Central memory CD4-positive, alpha-beta T cell (primary cell): ENCODE measurements around the gene PRKCB.

ENCODE experiments used
- DNase-seq: peaks from one replicate; pipeline ENCODE4 v3.0.0; 2022

Gene PRKCB

GRCh38 chr16:23867566-23867965, 31.8 kb downstream of the PRKCB start:
- DNase-seq = no peak

GRCh38 chr16:23868136-23868535, 32.4 kb downstream of the PRKCB start:
- DNase-seq = no peak

GRCh38 chr16:23869052-23869451, 33.3 kb downstream of the PRKCB start:
- peak; percentile 9 for DNase-seq

GRCh38 chr16:23871924-23872323, 36.1 kb downstream of the PRKCB start:
- DNase-seq = no peak

- DNase-seq = no peak
Measured at GRCh38 chr16:23874613-23875294, 39.0 kb downstream of the PRKCB start.

GRCh38 chr16:23876256-23876896, 40.6 kb downstream of the PRKCB start:
- DNase-seq = no peak

- peak; percentile 11 for DNase-seq
Measured at GRCh38 chr16:23877107-23878070, 41.6 kb downstream of the PRKCB start.

- no peak for DNase-seq
Measured at GRCh38 chr16:23879735-23880373, 44.1 kb downstream of the PRKCB start.

GRCh38 chr16:23889189-23889588, 53.4 kb downstream of the PRKCB start:
- DNase-seq = no peak

- DNase-seq = no peak
Measured at GRCh38 chr16:23893986-23894385, 58.2 kb downstream of the PRKCB start.

GRCh38 chr16:23895052-23895451, 59.3 kb downstream of the PRKCB start:
- no peak for DNase-seq

- DNase-seq = no peak
Measured at GRCh38 chr16:23896832-23897821, 61.3 kb downstream of the PRKCB start.

GRCh38 chr16:23898682-23899430, 63.1 kb downstream of the PRKCB start:
- no peak for DNase-seq

- DNase-seq = no peak
Measured at GRCh38 chr16:23899869-23900268, 64.1 kb downstream of the PRKCB start.

GRCh38 chr16:23900480-23901177, 64.8 kb downstream of the PRKCB start:
- DNase-seq = no peak

- DNase-seq = no peak
Measured at GRCh38 chr16:23901178-23902033, 65.6 kb downstream of the PRKCB start.

GRCh38 chr16:23902034-23902747, 66.4 kb downstream of the PRKCB start:
- no peak for DNase-seq

- no peak for DNase-seq
Measured at GRCh38 chr16:23902748-23903414, 67.1 kb downstream of the PRKCB start.
